Measurements from ENCODE around the gene TNNT2. TPM values are rescaled to one million over a fixed set of nuclear protein-coding genes. Genes with fewer than 3 reads are reported as not detected.

Gene TNNT2
- total RNA-seq, 1 donor from 2014 or later = 8,708 TPM

DNA sequence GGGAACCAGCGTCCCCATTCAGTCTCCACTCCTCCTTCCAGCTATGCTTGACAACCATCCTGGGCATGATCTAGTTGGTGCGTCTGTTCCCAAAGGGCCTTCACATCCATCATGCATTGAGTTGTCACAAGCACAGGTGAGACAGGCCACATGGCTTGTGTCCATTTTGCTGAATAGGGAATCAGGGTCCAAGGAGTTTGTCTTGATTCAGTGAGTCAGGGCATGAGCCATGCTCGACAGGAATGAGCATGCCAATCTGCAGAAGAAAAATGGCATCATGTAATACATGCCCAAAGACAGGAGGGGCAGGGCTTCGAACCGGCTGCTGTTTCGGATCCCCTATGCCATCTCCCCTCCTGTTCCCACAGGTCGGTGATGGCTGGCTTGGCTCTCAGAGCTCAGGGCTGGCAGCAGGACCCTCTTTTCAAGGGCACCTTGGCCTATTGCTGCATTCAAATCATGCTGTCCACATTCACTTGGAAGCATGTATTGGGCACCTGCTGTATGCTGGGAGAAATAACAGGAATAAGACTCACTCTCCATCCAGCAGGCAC, 49.7 kb downstream of the TNNT2 start:
- DNase-seq = no peak

DNA sequence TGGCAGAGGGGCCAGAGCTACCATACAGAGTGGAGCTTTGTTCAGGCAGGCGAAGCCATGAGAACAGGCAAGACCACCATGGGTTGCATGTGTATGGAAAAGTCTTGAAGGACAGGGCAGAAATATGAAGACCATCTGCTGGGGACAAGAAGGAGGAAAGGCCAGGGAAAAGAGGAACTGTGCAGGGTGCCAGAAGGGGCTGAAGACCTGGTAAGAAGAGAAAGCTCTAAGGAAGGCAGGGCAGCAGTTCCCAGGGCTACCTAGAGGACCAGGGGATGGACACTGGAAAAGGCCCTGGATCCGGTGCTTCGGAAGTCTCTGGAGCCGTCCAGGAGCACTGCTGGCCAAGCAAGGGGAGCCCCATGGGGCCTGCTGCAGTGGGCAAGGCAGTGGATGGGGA, 50.8 kb downstream of the TNNT2 start:
- Histone ChIP-seq H3K4me3 (no peak overlapping the region), H3K27me3 (ENCODE audit: low read depth) (no peaks in the 10 kb centered on the region), H3K27ac (replicated peaks) (no peak overlapping the region), H3K4me1 (peaks cover 24% of the 10 kb centered on the region), H3K9me3 (replicated peaks) (no peaks in the 10 kb centered on the region), H3K36me3 (no peaks in the 10 kb centered on the region)
- TF ChIP-seq, protein P1, sequence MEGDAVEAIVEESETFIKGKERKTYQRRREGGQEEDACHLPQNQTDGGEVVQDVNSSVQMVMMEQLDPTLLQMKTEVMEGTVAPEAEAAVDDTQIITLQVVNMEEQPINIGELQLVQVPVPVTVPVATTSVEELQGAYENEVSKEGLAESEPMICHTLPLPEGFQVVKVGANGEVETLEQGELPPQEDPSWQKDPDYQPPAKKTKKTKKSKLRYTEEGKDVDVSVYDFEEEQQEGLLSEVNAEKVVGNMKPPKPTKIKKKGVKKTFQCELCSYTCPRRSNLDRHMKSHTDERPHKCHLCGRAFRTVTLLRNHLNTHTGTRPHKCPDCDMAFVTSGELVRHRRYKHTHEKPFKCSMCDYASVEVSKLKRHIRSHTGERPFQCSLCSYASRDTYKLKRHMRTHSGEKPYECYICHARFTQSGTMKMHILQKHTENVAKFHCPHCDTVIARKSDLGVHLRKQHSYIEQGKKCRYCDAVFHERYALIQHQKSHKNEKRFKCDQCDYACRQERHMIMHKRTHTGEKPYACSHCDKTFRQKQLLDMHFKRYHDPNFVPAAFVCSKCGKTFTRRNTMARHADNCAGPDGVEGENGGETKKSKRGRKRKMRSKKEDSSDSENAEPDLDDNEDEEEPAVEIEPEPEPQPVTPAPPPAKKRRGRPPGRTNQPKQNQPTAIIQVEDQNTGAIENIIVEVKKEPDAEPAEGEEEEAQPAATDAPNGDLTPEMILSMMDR (IDR thresholded peaks at IDR 0.05; ENCODE audit: borderline replicate concordance) = no peak
- no peak for DNase-seq
- intact Hi-C loops (cut with micrococcal nuclease) = no loop called here

More for the DNA sequence above, 49.7 kb downstream of the TNNT2 start:
- TF ChIP-seq, protein P1 (IDR thresholded peaks at IDR 0.05; ENCODE audit: borderline replicate concordance) = no peak
- H3K36me3 ChIP-seq = no peaks in the 10 kb centered on the region
- H3K27ac ChIP-seq (replicated peaks) = no peak overlapping the region
- intact Hi-C loops (cut with micrococcal nuclease) = no loop called here
- H3K9me3 ChIP-seq (replicated peaks) = no peaks in the 10 kb centered on the region
- peaks cover 24% of the 10 kb centered on the region for H3K4me1 ChIP-seq
- no peaks in the 10 kb centered on the region for H3K27me3 ChIP-seq (ENCODE audit: low read depth)
- H3K4me3 ChIP-seq = no peak overlapping the region

DNA sequence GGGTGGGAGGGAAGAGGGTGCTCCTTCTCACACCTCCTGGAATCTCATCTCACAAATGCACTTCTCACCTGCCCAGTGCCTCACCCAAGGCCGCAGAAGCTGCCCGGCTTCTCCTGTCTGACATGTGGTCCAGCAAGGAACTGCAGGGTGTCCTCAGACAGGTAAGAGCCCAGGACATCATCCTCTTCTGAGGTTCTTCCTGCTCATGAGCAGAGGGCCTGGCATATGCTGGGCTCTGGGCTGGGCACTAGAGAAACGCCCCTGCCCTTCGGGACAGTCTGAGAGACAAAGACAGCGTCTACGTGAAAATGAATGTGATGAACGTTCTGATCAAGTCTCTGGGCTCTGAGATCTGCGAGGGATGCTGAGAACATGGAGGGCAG, 51.8 kb downstream of the TNNT2 start:
- no peak for DNase-seq
- intact Hi-C loops (cut with micrococcal nuclease) = no loop called here

DNA sequence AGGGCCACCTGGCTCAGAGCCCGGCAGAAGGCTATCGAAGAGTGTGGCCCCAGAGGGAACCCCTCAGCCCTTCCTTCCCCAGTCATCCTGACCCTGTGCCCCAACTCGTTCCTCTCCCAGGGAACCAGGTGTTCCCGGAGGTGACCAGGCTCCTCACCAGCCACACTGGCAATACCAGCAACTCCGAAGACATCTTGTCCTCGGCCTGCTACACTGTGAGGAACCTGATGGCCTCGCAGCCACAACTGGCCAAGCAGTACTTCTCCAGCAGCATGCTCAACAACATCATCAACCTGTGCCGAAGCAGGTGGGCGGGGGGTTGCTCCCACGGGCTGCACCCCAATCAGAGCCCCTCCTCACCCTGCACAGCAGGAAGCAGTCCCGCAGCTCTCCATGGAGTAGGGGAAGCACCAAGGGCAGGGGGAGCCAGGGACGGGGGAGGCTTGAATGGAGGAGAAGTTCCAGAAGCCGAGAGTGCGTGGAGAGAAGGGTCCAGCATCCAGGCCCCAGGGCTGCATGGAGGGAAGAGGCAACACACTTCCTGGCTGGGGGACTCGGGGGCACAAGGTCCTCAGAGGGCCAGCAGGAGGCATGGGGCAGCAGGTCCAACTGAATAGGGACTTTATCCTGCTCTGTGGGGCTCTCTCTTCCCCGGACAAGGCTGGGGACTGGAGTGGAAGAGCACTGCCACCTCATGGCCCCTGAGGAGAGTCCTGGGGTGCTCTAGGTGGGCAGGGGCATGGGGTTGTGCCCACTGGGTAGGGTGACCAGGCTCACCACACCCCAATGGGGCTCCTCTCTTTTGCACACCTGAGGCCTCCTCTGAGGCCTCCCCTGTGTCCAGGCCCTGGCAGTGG, 52.4 kb downstream of the TNNT2 start:
- H3K27ac ChIP-seq (replicated peaks) = no peak overlapping the region
- peaks cover 16% of the 10 kb centered on the region for H3K4me1 ChIP-seq
- H3K9me3 ChIP-seq (replicated peaks) = no peaks in the 10 kb centered on the region
- no peak for DNase-seq
- H3K4me3 ChIP-seq = no peak overlapping the region
- no peaks in the 10 kb centered on the region for H3K27me3 ChIP-seq (ENCODE audit: low read depth)
- no peaks in the 10 kb centered on the region for H3K36me3 ChIP-seq
- intact Hi-C loops (cut with micrococcal nuclease) = no loop called here
- TF ChIP-seq, protein P1 (IDR thresholded peaks at IDR 0.05; ENCODE audit: borderline replicate concordance) = no peak

More for the DNA sequence above, 51.8 kb downstream of the TNNT2 start:
- Histone ChIP-seq H3K9me3 (replicated peaks) (no peaks in the 10 kb centered on the region), H3K27ac (replicated peaks) (no peak overlapping the region), H3K27me3 (ENCODE audit: low read depth) (no peaks in the 10 kb centered on the region), H3K4me3 (no peak overlapping the region), H3K36me3 (no peaks in the 10 kb centered on the region), H3K4me1 (peaks cover 22% of the 10 kb centered on the region)
- TF ChIP-seq, protein P1 (IDR thresholded peaks at IDR 0.05; ENCODE audit: borderline replicate concordance) = no peak

DNA sequence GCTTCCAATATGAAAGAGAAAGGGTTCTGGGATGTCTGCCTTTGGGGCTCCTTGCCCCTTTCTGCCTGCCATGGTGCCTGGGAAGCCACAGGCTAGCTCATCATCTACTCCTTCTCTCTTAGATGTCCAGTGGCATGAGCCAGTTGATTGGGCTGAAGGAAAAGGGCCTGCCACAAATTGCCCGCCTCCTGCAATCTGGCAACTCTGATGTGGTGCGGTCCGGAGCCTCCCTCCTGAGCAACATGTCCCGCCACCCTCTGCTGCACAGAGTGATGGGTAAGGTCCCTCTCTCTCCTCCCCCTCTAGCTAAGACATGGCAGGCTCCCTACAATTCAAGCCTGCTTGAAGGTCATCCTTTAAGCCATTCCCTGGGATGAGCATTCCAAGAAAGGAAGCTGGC, 53.2 kb downstream of the TNNT2 start:
- TF ChIP-seq, protein P1 (IDR thresholded peaks at IDR 0.05; ENCODE audit: borderline replicate concordance) = no peak
- intact Hi-C loops (cut with micrococcal nuclease) = no loop called here

More for the DNA sequence above, 53.2 kb downstream of the TNNT2 start:
- Histone ChIP-seq H3K36me3 (no peaks in the 10 kb centered on the region), H3K27me3 (ENCODE audit: low read depth) (no peaks in the 10 kb centered on the region), H3K4me1 (peaks cover 9% of the 10 kb centered on the region), H3K9me3 (replicated peaks) (no peaks in the 10 kb centered on the region), H3K4me3 (no peak overlapping the region), H3K27ac (replicated peaks) (no peak overlapping the region)
- no peak for DNase-seq

Data from left ventricle myocardium inferior (tissue), 1 donor.